GM12878 (cell line): Measurements from ENCODE around the gene FRMD3.

Experiments used
- BHLHE40 ChIP-seq, 2 experiments: fragments of 450-650 bp in 1 of 2; IDR thresholded peaks; 2 replicates each; pipeline ENCODE4 v1.6.1; 2011 to 2017; ENCODE audit warnings: low read depth in 2 of 2, borderline replicate concordance in 1 of 2, improper control_type of control experiment in 1 of 2, low read length in 1 of 2, mild to moderate bottlenecking in 1 of 2
- CHD2 ChIP-seq: IDR thresholded peaks from 2 replicates; pipeline ENCODE4 v1.6.1; 2011; ENCODE audit warnings: low read depth, low read length, improper control_type of control experiment, borderline replicate concordance
- CREM ChIP-seq: IDR thresholded peaks from 2 replicates; pipeline ENCODE4 v1.6.1; 2014; ENCODE audit warnings: antibody characterized with exemption, low read depth
- CTCF ChIP-seq, 3 experiments: IDR thresholded peaks in 2 of 3; conservative IDR thresholded peaks in 1 of 3; 2 replicates each; pipeline ENCODE4 v1.5.1; 2011; ENCODE audit warnings: low read depth in 3 of 3, low read length in 3 of 3, mild to moderate bottlenecking in 3 of 3, control low read depth in 2 of 3, moderate library complexity in 2 of 3, inconsistent platforms in 1 of 3, mixed read lengths in 1 of 3; ENCODE audit not compliant: control insufficient read depth in 2 of 3, insufficient read depth in 1 of 3; ENCODE audit errors: extremely low read depth in 1 of 3
- E2F4 ChIP-seq: IDR thresholded peaks from 2 replicates; pipeline ENCODE4 v1.6.1; 2012; ENCODE audit warnings: low read depth, low read length, improper control_type of control experiment
- EP300 ChIP-seq, 2 experiments: fragments of 150-350 bp in 1 of 2; IDR thresholded peaks; 2 replicates each; pipeline ENCODE4 v1.6.1; 2011 to 2012; ENCODE audit warnings: low read depth in 2 of 2, low read length in 2 of 2, borderline replicate concordance in 1 of 2, improper control_type of control experiment in 1 of 2, inconsistent platforms in 1 of 2; ENCODE audit not compliant: control insufficient read depth in 1 of 2
- KAT2A ChIP-seq: conservative IDR thresholded peaks from 2 replicates; pipeline ENCODE4 v1.6.1; 2011; ENCODE audit warnings: low read depth, low read length; ENCODE audit not compliant: control insufficient read depth
- NFIC ChIP-seq: IDR thresholded peaks from 2 replicates; pipeline ENCODE4 v1.6.1; 2012; ENCODE audit warnings: low read depth, mild to moderate bottlenecking, inconsistent platforms, low read length, moderate library complexity
- NFYB ChIP-seq: IDR thresholded peaks from 2 replicates; pipeline ENCODE4 v1.6.1; 2011; ENCODE audit warnings: low read depth, mild to moderate bottlenecking, low read length, improper control_type of control experiment, moderate library complexity; ENCODE audit not compliant: insufficient read depth
- NR2C2 ChIP-seq: IDR thresholded peaks from 2 replicates; pipeline ENCODE4 v1.6.1; 2011; ENCODE audit warnings: borderline replicate concordance, low read depth; ENCODE audit not compliant: control insufficient read depth, insufficient read length
- PML ChIP-seq: IDR thresholded peaks from 2 replicates; pipeline ENCODE4 v1.6.1; 2012; ENCODE audit warnings: low read length, inconsistent platforms
- USF1 ChIP-seq: IDR thresholded peaks from 2 replicates; pipeline ENCODE4 v1.6.1; 2011; ENCODE audit warnings: borderline replicate concordance, low read depth, mild to moderate bottlenecking, moderate library complexity, mixed read lengths, low read length; ENCODE audit not compliant: insufficient read depth; ENCODE audit errors: extremely low read length
- TF ChIP-seq, protein P1 (sequence below): fragments of 450-650 bp; IDR thresholded peaks from 2 replicates; pipeline ENCODE4 v1.6.1; 2017; ENCODE audit warnings: mild to moderate bottlenecking, moderate library complexity
- TF ChIP-seq, protein P2 (sequence below): fragments of 450-650 bp; IDR thresholded peaks from 2 replicates; pipeline ENCODE4 v1.6.1; 2017; ENCODE audit warnings: mild to moderate bottlenecking

DNA sequence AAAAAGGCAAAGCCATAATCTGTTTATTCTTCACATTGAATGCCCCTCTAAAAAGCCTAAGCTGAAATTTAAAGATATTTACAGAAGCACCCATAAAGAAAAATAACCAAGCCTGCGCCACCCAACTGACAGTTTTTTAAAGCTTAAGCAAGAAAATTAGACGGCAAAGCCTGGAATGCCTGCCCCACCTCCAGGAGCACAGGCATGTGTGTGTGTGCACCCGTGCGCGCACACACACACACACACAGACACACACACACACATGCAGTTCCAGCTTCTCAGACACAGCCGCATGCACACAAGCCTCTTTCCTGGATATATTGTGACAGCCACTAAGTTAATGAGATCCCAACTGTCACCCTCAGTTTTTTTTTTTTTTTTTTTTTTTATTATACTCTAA, 88.2 kb downstream of the FRMD3 start:
- TF ChIP-seq KAT2A (no peak), E2F4 (no peak), CTCF (IDR thresholded peaks at IDR 0.05 in 2 of 3, conservative IDR thresholded peaks at IDR 0.05 in 1 of 3; ENCODE audit: control insufficient read depth in 2 of 3, extremely low read depth in 1 of 3, insufficient read depth in 1 of 3, low read depth in 3 of 3, low read length in 3 of 3) (no peak), PML (no peak), CHD2 (no peak), NFYB (no peak), NR2C2 (no peak), EP300 (IDR thresholded peaks at IDR 0.05; ENCODE audit: borderline replicate concordance in 1 of 2, control insufficient read depth in 1 of 2, low read depth in 2 of 2, low read length in 2 of 2) (no peak), CREM (no peak), USF1 (no peak), BHLHE40 (IDR thresholded peaks at IDR 0.05; ENCODE audit: borderline replicate concordance in 1 of 2, low read depth in 2 of 2, low read length in 1 of 2) (no peak), NFIC (no peak)
- TF ChIP-seq, protein P1, sequence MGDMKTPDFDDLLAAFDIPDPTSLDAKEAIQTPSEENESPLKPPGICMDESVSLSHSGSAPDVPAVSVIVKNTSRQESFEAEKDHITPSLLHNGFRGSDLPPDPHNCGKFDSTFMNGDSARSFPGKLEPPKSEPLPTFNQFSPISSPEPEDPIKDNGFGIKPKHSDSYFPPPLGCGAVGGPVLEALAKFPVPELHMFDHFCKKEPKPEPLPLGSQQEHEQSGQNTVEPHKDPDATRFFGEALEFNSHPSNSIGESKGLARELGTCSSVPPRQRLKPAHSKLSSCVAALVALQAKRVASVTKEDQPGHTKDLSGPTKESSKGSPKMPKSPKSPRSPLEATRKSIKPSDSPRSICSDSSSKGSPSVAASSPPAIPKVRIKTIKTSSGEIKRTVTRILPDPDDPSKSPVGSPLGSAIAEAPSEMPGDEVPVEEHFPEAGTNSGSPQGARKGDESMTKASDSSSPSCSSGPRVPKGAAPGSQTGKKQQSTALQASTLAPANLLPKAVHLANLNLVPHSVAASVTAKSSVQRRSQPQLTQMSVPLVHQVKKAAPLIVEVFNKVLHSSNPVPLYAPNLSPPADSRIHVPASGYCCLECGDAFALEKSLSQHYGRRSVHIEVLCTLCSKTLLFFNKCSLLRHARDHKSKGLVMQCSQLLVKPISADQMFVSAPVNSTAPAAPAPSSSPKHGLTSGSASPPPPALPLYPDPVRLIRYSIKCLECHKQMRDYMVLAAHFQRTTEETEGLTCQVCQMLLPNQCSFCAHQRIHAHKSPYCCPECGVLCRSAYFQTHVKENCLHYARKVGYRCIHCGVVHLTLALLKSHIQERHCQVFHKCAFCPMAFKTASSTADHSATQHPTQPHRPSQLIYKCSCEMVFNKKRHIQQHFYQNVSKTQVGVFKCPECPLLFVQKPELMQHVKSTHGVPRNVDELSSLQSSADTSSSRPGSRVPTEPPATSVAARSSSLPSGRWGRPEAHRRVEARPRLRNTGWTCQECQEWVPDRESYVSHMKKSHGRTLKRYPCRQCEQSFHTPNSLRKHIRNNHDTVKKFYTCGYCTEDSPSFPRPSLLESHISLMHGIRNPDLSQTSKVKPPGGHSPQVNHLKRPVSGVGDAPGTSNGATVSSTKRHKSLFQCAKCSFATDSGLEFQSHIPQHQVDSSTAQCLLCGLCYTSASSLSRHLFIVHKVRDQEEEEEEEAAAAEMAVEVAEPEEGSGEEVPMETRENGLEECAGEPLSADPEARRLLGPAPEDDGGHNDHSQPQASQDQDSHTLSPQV = no peak
- TF ChIP-seq, protein P2, sequence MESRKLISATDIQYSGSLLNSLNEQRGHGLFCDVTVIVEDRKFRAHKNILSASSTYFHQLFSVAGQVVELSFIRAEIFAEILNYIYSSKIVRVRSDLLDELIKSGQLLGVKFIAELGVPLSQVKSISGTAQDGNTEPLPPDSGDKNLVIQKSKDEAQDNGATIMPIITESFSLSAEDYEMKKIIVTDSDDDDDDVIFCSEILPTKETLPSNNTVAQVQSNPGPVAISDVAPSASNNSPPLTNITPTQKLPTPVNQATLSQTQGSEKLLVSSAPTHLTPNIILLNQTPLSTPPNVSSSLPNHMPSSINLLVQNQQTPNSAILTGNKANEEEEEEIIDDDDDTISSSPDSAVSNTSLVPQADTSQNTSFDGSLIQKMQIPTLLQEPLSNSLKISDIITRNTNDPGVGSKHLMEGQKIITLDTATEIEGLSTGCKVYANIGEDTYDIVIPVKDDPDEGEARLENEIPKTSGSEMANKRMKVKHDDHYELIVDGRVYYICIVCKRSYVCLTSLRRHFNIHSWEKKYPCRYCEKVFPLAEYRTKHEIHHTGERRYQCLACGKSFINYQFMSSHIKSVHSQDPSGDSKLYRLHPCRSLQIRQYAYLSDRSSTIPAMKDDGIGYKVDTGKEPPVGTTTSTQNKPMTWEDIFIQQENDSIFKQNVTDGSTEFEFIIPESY = no peak
